Epithelial cell of proximal tubule (primary cell): ENCODE data around the gene TBCE. TPM values are rescaled to one million over a fixed set of nuclear protein-coding genes. Genes with fewer than 3 reads are reported as not detected.

Experiments used
- DNase-seq: peaks from one replicate; pipeline ENCODE4 v3.0.0-alpha.2; 2011; ENCODE audit warnings: low read depth
- H3K4me3 ChIP-seq: 2 replicates; pipeline ENCODE4 v1.5.1; 2011; ENCODE audit warnings: low read depth, mild to moderate bottlenecking, low read length
- total RNA-seq: library from RNA; depleted of rRNA; stranded (reverse); fragments of >200 nt; gene quantifications from 2 replicates; pipeline ENCODE4 v1.2.3, GENCODE V29; 2015
- TF ChIP-seq, protein P1 (sequence below): conservative IDR thresholded peaks from 2 replicates; pipeline ENCODE4 v1.5.1; 2012; ENCODE audit warnings: low read depth, mild to moderate bottlenecking, low read length

The TBCE gene
- total RNA-seq, 1 donor from 2014 or later, result 20.9 TPM

DNA sequence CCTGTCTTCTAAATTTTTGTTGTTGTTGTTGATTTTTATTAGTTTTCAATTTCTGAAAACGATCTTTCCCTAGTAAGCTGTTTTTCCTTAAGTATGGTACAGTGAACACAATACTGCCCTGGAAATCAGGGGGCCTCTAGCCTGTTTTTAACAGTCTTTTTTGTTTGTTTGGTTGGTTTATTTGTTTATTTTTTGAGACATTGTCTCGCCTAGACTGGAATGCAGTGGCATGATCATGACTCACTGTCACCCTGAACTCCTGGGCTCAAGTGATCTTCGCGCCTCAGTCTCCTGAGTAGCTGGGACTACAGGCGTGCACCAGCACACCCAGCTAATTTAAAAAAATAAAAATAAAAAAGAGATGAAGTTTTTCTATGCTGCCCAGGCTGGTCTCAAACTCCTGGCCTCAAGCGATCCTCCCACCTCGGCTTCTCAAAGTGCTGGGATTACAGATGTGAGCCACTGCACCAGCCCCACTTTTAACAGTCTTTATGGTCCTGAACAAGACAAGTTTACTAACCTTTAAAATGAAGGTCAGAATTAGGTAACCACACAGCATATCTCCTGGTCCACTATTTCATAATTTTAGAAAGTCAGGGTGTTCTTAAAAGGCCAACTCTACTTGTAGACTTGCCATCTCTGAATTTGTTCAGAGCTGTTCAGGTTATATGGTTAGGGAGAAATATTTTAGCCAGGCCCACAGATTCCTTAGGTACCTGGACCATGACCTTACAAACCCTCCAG lies 35.4 kb downstream of the TBCE start:
- no peak overlapping the region for H3K4me3 ChIP-seq
- DNase-seq, result no peak
- TF ChIP-seq, protein P1, sequence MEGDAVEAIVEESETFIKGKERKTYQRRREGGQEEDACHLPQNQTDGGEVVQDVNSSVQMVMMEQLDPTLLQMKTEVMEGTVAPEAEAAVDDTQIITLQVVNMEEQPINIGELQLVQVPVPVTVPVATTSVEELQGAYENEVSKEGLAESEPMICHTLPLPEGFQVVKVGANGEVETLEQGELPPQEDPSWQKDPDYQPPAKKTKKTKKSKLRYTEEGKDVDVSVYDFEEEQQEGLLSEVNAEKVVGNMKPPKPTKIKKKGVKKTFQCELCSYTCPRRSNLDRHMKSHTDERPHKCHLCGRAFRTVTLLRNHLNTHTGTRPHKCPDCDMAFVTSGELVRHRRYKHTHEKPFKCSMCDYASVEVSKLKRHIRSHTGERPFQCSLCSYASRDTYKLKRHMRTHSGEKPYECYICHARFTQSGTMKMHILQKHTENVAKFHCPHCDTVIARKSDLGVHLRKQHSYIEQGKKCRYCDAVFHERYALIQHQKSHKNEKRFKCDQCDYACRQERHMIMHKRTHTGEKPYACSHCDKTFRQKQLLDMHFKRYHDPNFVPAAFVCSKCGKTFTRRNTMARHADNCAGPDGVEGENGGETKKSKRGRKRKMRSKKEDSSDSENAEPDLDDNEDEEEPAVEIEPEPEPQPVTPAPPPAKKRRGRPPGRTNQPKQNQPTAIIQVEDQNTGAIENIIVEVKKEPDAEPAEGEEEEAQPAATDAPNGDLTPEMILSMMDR, result no peak

GRCh38 chr1:235403593-235403992 lies 36.4 kb downstream of the TBCE start:
- DNase-seq, result no peak

GRCh38 chr1:235404190-235404589 lies 37.0 kb downstream of the TBCE start:
- TF ChIP-seq, protein P1, result no peak
- DNase-seq, result no peak
- no peak overlapping the region for H3K4me3 ChIP-seq

More at GRCh38 chr1:235403593-235403992, 36.4 kb downstream of the TBCE start:
- TF ChIP-seq, protein P1, result no peak
- no peak overlapping the region for H3K4me3 ChIP-seq

DNA sequence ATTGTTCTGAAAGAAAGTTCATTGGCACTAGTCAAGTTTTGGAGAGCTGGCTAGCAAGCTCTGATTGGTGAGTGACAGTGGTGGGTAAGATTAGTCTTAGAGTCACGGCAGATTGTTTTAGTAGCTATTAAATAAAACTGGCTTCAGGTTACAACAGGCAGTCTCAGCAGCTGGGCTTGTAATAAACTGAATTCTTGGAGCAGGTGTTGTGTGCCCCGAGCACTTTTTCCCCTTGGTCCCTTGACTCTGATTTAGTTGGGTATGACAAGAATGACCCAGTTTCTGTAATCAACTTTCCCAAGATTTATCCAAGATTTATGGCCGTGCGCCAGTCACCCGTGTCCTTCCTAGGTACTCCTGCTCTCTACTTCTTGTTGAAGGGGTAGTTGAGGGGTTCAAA lies 40.2 kb downstream of the TBCE start:
- no peak for DNase-seq
- TF ChIP-seq, protein P1, result no peak
- no peak overlapping the region for H3K4me3 ChIP-seq

DNA sequence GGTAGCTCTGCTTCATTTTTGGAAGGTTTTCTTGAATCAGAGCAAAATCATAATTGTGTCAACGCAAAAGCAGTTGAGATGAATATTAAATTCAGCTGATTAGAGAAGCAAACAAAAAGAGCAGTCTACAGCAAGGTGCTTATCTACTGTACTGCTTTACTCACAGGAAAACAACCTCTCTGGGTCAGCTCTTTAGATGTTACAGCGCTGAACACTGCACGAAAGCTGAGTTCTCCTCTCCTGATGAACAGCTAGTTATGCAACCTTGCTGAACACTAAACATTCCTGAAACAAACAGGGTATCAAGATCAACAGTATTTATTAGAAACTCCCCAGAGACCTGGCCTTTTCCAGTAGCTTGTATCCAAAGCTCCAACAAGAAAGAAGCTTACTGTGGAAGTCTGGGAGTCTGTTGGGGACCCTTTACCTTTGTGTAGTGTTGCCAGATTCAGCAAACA lies 41.3 kb downstream of the TBCE start:
- DNase-seq, result no peak
- no peak overlapping the region for H3K4me3 ChIP-seq
- TF ChIP-seq, protein P1, result no peak

GRCh38 chr1:235409042-235409820 lies 42.0 kb downstream of the TBCE start:
- DNase-seq, result no peak
- TF ChIP-seq, protein P1, result no peak
- H3K4me3 ChIP-seq, result no peak overlapping the region
